Stimulated activated CD8-positive, alpha-beta memory T cell treated with anti-CD3 and anti-CD28 coated beads, Interleukin-2, amount 100 ng/mL, for 48 hours (primary cell): Measurements from ENCODE around the gene HLA-F.

Experiments
- DNase-seq, 2 donors: peaks; one replicate each; pipeline ENCODE4 v3.0.0-alpha.2; 2020; ENCODE audit warnings: low read depth in 2 of 2

The HLA-F gene

DNA sequence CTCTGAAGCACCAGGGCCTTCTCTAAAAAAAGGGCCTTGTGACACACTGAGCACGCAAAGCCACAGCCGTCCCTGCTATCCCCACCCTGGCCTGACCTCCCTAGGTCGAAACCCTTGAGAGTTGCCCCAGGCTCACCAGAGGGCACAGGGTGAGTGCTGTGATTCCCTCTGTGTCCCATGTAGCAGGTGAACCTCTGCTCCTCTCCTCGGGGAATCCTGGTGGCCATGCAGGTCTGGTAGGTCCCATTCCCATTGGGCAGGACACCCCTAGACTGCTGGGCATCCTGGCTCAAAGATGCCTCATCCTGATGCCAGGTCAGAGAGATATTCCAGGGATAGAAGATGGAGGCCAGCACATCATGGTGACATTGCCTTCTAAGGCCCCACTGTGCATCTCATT, 20.9 kb downstream of the HLA-F start:
- DNase-seq: no peak

- DNase-seq: no peak
Measured at GRCh38 chr6:29744621-29745020, 21.4 kb downstream of the HLA-F start.

- DNase-seq: no peak
Measured at GRCh38 chr6:29745386-29745785, 22.2 kb downstream of the HLA-F start.

GRCh38 chr6:29745855-29746449, 22.7 kb downstream of the HLA-F start:
- no peak for DNase-seq

DNA sequence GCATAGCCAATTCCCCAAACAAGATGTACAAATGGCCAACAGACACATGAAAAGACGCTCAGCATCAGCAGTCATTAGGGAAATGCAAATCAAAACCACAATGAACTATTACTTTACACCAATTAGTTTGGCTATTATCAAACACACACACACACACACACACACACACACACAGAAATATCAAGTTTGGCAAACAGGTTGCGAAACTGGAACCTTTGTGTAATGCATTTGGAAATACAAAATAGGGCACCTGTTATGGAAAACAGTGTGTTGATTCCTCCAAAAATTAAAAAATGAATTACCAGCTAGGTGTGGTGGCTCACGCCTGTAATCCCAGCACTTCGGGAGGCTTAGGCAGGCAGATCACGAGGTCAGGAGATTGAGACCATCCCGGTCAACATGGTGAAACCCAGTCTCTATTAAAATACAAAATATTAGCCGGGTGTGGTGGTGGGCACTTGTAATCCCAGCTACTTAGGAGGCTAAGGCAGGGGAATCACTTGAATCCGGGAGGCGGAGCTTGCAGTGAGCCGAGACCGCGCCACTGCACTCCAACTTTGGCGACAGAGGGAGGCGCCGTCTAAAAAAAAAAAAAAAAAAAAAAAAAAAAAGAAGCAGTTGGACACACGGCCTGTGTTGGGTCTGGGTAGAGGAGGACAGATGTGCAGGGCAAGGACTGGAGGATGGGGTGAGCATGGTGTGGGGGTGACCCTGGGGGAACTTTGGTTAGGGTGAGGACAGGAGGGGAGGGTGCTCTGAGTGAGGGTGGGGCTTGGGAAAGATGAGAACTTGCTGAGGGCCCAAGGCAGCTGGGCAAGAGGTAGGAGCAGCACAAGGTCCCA, 23.8 kb downstream of the HLA-F start:
- no peak for DNase-seq

- DNase-seq: no peak
Measured at GRCh38 chr6:29747688-29748250, 24.5 kb downstream of the HLA-F start.

DNA sequence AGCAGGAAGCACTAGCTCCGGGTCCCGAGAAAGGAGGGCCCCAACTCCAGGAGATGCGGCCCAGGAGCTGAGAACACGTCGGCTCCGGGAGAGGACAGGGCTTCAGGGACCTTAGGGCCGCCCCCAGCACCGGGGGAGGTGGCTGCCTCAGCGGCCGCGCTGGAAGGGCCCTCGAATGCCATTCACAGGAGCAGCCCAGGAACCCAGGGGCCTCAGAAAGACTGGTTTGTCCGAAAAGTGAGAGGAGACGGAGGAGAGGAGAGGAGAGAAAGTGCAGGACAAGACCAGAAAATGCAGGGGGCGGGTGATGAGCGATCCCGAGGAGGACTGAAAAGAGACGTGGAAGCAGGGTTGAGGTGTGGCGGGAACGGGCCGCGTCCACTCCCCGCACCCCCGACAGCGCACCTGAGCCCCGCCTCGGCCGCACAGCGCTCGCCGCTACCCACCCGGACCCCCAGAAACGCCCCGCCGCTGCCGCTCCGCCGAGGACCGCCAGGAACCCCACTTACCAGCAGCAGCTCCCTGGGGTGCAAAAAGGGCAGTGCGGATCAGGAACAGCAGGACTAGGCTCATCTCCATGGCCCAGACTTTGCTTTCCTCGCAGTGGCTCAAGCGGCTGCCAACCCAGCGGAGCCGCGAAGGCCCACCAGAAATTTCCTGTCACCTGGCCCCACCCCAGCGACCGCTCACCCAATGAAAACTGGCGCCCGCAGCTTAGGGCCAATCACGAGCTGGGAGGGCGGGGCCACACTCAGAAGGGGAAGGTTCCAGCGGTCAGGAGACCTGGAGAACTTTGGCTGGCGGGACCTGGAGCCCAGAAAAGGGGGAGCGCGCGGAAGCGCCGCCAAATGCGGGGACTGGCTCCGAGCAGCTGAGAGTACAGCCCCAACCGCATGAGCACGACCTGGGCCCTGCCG, 25.4 kb downstream of the HLA-F start:
- peak; percentile 80 to 82 for DNase-seq

- DNase-seq: no peak
Measured at GRCh38 chr6:29749308-29749662, 26.1 kb downstream of the HLA-F start.

- DNase-seq: no peak
Measured at GRCh38 chr6:29749668-29750067, 26.4 kb downstream of the HLA-F start.

DNA sequence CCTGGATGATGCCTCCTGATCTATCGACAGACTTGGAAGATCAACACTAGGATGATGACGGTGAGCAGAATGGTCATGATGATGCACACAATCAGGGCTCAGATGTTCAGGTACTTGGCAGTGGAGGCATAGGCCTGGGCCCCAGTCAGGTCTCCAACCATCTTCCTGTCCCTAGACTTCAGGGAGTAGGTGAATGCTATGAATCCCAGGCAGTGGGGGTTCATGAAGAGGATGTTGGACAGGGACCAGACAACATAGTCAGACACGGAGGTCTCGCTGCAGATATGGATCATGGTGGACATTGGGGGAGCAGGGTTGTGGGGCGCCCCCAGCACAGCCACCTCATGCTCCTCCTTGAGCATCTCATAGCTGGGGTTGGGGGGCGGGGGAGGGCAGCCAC, 27.5 kb downstream of the HLA-F start:
- DNase-seq: no peak

GRCh38 chr6:29751480-29751879, 28.2 kb downstream of the HLA-F start:
- no peak for DNase-seq

DNA sequence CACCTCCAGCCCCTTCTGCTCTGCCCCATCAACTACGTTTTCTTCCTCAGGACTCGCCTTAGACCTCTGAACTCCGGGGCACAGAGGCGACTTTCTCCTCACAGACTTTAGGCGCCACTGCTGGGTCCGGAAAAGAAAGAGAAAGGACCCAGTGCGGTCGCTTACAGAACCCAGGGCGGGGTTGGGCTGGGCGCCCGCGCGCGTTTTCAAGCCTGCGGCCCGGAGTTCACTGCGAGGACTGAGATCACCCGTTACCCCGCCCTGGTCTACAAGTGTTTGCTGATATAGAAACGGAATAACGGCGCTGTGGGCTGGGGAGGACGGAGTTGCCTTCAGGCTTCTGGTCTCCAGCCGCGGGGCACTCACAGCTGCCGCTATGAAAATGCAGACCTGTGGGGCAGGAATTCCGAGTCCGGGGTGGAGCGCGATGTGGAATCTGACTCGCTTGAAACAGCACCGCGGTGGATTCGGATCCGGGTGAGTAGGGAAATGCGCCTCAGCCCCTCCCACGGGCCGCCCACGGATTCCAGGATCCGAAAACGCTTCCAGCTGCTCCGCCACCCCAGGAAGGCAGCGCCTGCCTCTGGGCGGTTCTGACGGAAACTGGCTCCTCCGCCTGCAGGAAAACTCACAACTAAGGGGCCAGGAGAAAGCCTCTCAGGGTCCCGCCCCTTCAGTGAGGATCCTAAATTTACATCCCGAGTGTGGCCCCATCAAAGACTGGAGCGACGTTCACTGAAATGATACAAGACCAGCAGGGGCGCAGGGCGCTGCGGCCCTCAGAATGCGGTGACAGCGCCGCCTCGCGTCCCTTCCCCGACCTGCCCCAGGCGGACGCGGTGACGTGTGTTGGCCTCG, 29.4 kb downstream of the HLA-F start:
- peak; percentile 74 to 78 for DNase-seq

- no peak for DNase-seq
Measured at GRCh38 chr6:29753309-29753644, 30.0 kb downstream of the HLA-F start.

DNA sequence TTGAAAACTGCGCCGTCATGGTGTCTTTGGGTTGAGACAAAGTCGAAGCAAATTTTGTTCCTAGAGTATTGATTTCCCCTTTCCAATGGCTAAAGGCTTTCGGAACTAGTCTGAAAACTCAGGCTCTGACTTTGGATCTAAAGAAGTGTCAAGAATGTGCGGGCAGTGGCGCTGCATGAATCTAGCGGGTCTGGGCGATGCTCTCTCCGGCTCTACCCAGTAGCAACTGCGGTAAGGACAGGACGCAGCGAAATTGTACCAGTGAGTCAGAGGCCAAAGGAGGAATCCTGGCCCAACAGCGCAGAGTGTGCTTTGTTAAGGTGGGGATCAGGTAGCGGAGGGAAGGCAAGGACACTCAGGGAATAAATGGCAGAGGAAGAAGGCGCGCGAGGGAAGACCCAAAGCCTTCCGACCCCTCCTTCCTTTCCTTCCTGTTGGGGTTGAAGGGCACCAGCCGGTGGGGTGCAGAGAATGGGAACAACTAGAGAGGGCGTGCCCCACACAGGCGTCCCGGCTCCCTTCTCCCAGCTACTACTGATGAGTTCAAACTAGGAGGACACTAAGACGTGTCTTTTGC, 32.1 kb downstream of the HLA-F start:
- DNase-seq: no peak

DNA sequence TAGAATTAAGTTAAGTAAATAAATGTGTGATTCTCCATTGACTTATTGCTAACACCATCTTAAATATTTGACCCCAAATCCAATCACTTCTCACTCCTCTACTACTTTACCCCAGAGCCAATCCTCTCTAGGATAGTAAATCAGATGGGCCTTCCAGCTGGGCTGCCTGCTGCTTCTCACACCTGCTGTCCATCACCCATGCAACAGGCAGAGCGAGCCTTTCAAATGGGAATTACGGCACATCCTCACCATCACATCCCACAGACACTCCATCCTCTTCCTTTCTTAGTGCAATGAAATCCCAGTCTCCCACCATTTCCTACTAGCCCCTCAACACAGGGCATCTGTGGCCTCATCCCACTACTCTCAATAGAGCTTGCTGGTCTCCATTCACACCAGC, 34.0 kb downstream of the HLA-F start:
- DNase-seq: no peak

DNA sequence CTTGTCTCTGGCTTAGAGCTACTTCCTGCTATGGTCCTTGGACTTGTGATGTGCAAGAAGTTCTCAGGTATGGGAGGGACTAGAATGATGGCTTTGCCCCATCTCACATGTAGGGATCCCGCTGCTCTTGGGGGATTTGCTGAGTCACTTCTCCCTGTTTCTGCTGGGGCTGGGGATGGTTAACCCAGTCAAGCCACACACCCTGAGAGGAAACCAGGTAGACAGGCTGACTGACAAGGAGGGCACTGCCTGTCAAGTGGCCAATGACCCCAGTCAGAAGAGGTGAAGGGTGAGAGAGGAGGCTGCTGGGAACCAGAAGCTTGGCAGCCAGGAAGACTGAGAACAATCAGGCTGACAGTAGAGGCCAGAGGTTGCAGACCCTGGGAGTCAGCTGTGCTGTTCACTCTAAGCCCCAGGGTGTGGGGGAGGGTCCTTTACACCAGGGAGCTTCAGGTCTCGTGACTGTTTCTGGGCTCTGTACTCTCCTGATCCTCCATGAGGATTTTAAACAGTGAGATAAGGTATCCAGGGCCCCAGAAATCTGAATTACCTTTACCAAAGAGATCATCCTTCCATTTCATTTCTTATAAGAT, 34.6 kb downstream of the HLA-F start:
- no peak for DNase-seq

DNA sequence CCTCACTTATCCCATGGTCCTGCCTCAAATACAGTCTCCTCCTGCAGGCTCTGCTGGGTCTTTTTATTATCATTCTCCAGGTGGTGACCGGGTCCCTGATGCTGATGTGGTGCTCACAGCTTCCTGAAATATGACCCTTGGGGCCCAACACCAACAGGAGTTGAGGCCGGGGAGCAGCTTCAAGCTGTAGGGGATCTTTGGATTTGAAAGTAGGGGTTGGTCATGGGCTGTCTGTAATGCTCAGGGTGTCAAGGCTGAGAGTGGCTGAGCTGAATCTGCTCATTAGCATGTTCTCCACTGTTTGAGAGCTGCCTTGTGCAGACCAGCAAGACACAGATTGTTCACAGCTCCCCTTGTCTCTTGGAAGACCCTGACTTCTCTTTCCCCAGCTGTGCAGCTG, 35.5 kb downstream of the HLA-F start:
- no peak for DNase-seq

DNA sequence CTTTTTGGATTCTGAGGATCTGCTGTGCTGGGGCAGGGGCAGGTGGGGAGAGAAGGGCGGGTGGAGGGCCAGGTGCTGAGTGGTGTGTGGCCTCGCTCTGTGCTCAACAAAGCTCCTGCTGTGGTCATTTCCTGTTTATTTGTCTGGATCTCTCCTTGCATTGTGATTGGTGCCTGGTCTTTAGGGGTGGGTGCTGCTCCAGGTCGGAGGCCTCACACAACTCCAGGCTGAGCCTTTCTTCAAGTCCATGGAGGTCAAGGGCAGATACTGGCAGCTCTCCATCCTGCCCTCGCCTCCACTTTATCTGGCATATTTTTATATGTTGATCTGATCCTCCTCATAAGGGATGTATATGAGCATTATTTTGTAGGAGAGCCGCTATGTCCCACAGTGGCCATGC, 36.2 kb downstream of the HLA-F start:
- DNase-seq: no peak

GRCh38 chr6:29760328-29760727, 37.1 kb downstream of the HLA-F start:
- no peak for DNase-seq

DNA sequence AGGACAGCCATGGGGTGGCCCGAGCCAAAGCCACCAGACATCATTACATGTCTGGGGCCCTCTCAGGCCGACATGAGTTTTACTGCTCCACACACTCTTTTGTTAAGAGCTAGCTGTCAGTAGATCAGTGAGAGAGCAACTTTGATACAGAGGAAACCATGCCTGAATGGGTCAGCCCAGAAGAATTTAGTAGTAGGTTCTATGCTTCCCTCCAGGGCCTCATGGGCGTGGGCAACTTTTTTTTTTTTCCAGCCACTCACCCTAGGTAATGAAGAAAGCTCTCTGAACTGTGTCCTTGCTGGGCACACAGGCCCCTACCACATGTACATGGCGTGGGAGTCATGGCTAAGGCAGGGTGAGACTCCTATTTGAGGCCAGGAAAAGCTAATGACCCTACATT, 38.8 kb downstream of the HLA-F start:
- no peak for DNase-seq

GRCh38 chr6:29762781-29763214, 39.6 kb downstream of the HLA-F start:
- no peak for DNase-seq
